Right cardiac atrium (tissue), 5 donors: ENCODE measurements around the gene PCED1A. TPM values are rescaled to one million over a fixed set of nuclear protein-coding genes. Genes with fewer than 3 reads are reported as not detected.
"Not testable (repeated sequence)": the region's sequence is repeated elsewhere in the genome, so short reads cannot be mapped to it uniquely, and the experiment has no call there.

Source experiments
- ATAC-seq, 2 donors: fragments of 200-7000 bp; cut with Tn5 transposase; one replicate each; pipeline versions ENCODE4 v1.8.0 to v1.9.1; 2020; ENCODE audit warnings: moderate library complexity in 2 of 2, mild to moderate bottlenecking in 1 of 2
- DNase-seq, 3 donors: peaks; one replicate each; pipeline ENCODE4 v3.0.0-alpha.2; 2020
- H3K27ac ChIP-seq: one replicate; pipeline ENCODE4 v1.5.1; 2013; ENCODE audit warnings: mild to moderate bottlenecking, low read length, control low read depth, moderate library complexity
- H3K27me3 ChIP-seq: one replicate; pipeline ENCODE4 v1.6.1; 2013; ENCODE audit not compliant: control insufficient read depth, insufficient read depth
- H3K4me1 ChIP-seq: one replicate; pipeline ENCODE4 v1.6.1; 2013; ENCODE audit warnings: low read length; ENCODE audit not compliant: control insufficient read depth, insufficient read depth
- H3K4me3 ChIP-seq: one replicate; pipeline ENCODE4 v1.5.1; 2013; ENCODE audit warnings: low read length, control low read depth
- H3K9me3 ChIP-seq: one replicate; pipeline ENCODE4 v1.6.1; 2013; ENCODE audit warnings: low read length; ENCODE audit not compliant: control insufficient read depth
- WGBS: extraction: QIAGEN DNeasy Blood & Tissue Kit; methylation state at CpG from one replicate; pipeline ENCODE4 v1.1.7; 2013; 5-methylcytosine and 5-hydroxymethylcytosine counted together
- intact Hi-C, 4 donors: fragments of 100-400 bp; cut with DNase I; formaldehyde crosslinking; loops; one replicate each; pipeline versions ENCODE4 v1.11.0 to v1.14.0; 2022 to 2023
- polyA plus RNA-seq: library from polyadenylated mRNA; stranded (reverse); fragments of 200-250 nt; gene quantifications from one replicate; pipeline ENCODE4 v1.2.3, GENCODE V29; 2013
- total RNA-seq, 4 donors: library from RNA; stranded (reverse); fragmentation: NEBNext Ultra II Directional; extraction: Animal tissue kit (Norgen Biotek cat#: 25700); gene quantifications; one replicate each; pipeline ENCODE4 v1.2.1, GENCODE V29; 2021
- donor health status: healthy with polysubstance abuse.
- donor health status: DM: no; HTN: yes; CAD: no.
- donor health status: DM: no; HTN: no; CAD: no.
- donor health status: DM: no; HTN: yes; CAD: no; lungs with severe emphysema.
- donor health status: DM: yes; HTN: yes; CAD: no.

Gene PCED1A
- total and polyA plus RNA-seq, 5 donors, result 13.7 to 17.9 (median 17.1) TPM

DNA sequence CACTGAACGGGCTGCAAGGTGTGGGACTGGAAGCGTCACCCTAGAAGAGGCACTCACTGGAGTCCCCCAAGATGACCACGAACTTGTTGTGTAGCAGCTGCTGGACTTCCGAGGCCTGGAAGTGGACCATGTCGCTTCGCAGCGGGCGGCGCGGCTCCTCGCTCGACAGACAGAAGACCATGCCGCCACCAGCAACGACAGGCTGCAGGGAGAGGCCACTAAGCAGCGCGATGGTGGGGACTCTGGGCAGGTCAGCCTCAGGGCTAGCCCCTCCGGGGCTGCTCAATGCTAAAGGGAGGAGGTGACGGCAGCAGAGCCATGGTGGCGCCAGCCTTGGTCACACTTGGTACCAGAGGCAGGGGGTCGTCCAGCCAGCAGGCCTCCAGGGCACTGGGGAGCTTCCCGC, 720 bp downstream of the PCED1A start:
- no peak for DNase-seq
- intact Hi-C loops, result no loop called here
- no peak overlapping the region for H3K27ac ChIP-seq

GRCh38 chr20:2838847-2839671, 1.4 kb downstream of the PCED1A start:
- Histone ChIP-seq H3K27me3 (no peaks in the 10 kb centered on the region), H3K9me3 (no peaks in the 10 kb centered on the region), H3K4me3 (no peak overlapping the region), H3K4me1 (no peaks in the 10 kb centered on the region), H3K27ac (no peak overlapping the region)
- intact Hi-C loops, result no loop called here
- 94% methylated on average over 15 of the region's 15 CpGs for WGBS
- no peak for DNase-seq
- ATAC-seq, result no peak

More for the DNA sequence above, 720 bp downstream of the PCED1A start:
- 82% methylated on average over 21 of the region's 21 CpGs for WGBS
- Histone ChIP-seq H3K4me1 (no peaks in the 10 kb centered on the region), H3K9me3 (no peaks in the 10 kb centered on the region), H3K4me3 (peak overlapping the region; percentile 89), H3K27me3 (no peaks in the 10 kb centered on the region)
- no peak for ATAC-seq

DNA sequence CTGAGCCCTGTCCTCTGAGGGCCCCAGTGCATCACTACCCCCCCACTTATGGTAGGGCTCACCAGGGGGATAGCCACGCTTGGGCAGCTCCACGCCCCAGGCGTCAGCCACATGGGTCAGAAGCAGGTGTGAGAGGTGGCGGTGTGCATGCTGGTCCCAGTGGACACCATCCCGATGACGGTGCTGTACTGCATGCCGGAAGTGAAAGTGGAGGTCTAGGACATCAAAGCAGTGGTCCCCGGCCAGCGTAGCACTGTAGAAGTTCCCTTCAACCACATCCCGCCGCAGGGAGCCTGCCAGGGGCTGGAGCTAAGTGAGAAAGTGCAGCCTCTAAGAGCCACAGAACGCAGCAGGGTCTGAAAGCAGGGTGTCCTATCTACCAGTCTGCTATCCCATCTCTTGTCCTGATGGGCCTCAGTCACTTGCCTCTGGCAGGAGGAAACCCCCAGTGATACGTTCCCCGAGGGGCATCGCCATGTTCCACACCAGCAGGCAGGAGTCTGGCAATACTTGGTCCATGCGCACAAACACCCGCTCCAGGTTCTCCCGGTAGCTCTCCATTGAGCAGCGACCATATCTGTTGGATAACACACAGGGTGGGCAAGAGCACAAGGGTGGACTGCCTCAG, 2.2 kb downstream of the PCED1A start:
- H3K4me3 ChIP-seq, result no peak overlapping the region
- intact Hi-C loops, result no loop called here
- DNase-seq (no peak), ATAC-seq (no peak)
- H3K9me3 ChIP-seq, result no peaks in the 10 kb centered on the region
- H3K27me3 ChIP-seq, result no peaks in the 10 kb centered on the region
- 96% methylated on average over 19 of the region's 19 CpGs for WGBS
- no peaks in the 10 kb centered on the region for H3K4me1 ChIP-seq
- H3K27ac ChIP-seq, result no peak overlapping the region

DNA sequence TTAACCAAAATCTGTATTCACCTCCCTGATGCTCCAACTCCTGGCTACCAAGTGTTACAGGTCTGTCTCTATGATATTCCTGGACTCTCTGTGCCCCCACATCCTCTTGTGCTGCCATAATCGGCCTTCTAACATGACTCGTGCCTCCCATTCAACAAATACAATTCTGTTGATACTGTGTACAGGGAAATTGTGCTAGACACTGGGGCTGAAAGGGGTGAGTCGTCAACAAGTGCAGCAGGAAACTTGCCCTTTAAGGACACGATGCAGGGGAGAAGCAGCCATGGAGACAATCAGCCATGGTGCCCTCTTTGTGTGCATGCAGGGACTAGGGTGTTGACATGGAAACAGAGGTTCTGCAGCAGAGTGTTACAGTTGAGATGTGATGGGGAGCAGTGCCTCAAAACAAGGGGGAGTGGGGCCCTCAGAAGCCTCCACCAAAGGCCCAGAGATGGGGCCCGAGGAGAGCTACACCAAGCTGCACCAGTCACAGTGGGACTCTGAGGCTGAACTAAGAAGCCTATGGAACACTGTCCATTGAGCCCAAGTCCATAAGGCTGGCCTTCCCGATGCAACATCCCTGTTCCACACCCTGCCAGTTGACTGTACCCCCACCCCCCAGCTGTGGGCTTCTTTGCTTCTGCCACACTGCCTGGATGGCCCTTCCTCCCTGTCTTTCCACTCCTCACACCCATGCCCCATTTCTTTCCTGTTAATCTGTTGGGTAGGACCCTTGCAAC, 3.1 kb downstream of the PCED1A start:
- WGBS, result 89% methylated on average over 6 of the region's 6 CpGs
- Histone ChIP-seq H3K9me3 (no peaks in the 10 kb centered on the region), H3K4me3 (no peak overlapping the region), H3K27ac (no peak overlapping the region), H3K27me3 (no peaks in the 10 kb centered on the region), H3K4me1 (no peaks in the 10 kb centered on the region)
- intact Hi-C loops, result no loop called here
- DNase-seq (no peak), ATAC-seq (no peak)

DNA sequence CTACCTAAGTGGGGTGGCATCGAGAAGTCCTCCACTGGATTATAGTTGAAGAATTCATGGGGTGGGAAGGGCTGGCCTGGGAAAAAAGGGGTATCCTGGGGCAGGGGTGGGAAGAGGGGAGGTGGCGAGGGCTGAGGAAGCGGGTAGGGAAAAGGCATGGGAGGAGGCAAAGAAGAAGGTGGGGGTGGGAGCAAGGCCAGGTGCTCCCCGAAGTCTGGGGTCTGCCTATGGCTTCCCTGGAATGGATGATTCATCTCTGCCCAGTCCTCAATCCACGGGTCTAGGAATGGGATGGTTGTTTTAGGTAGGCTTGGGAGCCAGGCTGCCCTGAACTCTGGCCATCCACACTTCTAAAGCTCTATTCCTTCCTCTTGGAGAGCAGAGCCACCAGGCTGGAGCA, 4.4 kb downstream of the PCED1A start:
- H3K4me1 ChIP-seq, result no peaks in the 10 kb centered on the region
- intact Hi-C loops, result no loop called here

DNA sequence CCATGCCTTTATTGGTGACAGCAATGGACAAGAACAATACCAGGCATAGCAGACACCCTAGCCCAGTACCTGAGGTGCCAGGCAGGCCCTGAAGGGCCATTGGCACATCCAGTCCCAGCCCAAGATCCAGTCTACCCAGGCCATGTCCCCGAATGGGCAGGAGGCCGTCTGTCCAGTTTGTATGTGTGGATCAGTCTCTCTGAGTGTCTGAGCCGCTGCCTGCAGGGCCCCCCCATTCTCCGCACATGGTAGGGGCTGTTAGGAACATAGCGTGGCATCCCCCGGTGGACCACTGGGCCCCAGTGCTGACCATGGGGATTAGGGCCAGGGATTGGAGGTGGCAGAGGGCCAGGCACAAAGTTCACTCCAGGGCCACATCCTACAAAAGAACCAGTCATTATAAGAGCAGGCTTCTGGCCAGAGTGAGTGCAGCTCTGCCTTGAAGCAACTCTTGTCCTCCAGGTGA, 5.1 kb downstream of the PCED1A start:
- Histone ChIP-seq H3K27ac (no peak overlapping the region), H3K4me1 (no peaks in the 10 kb centered on the region), H3K27me3 (no peaks in the 10 kb centered on the region), H3K9me3 (no peaks in the 10 kb centered on the region), H3K4me3 (no peak overlapping the region)
- intact Hi-C loops, result no loop called here
- 91% methylated on average over 6 of the region's 6 CpGs for WGBS
- DNase-seq (no peak), ATAC-seq (no peak)

More for the DNA sequence above, 4.4 kb downstream of the PCED1A start:
- DNase-seq (no peak), ATAC-seq (no peak)
- H3K27ac ChIP-seq, result no peak overlapping the region
- no peaks in the 10 kb centered on the region for H3K27me3 ChIP-seq
- 82% methylated on average over 5 of the region's 5 CpGs for WGBS
- H3K9me3 ChIP-seq, result no peaks in the 10 kb centered on the region
- no peak overlapping the region for H3K4me3 ChIP-seq

GRCh38 chr20:2834401-2835110, 5.9 kb downstream of the PCED1A start:
- Histone ChIP-seq H3K9me3 (no peaks in the 10 kb centered on the region), H3K4me3 (no peak overlapping the region), H3K27ac (no peak overlapping the region), H3K27me3 (no peaks in the 10 kb centered on the region), H3K4me1 (no peaks in the 10 kb centered on the region)
- ATAC-seq (no peak), DNase-seq (no peak)
- WGBS, result 89% methylated on average over 14 of the region's 14 CpGs
- intact Hi-C loops, result no loop called here

DNA sequence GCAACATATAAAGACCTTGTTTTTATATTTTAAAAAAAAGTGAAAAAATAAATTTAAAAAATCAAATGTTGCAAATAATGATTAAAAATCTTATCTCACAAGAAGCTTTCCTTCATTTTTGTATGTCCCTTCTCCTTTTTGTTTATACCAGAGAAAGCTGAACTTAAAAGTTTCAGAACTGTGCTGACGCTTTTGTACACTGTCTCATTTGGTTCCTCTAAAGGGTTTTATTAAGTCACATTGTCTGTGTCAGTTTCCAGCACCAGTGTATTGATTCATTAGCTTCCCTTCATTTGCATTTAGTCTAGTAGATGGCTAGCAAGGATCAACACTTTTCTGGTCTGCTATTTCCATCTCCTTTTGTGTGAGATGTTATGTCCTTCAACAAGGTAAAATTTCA, 6.7 kb downstream of the PCED1A start:
- H3K9me3 ChIP-seq, result no peaks in the 10 kb centered on the region
- ATAC-seq, result no peak
- H3K27me3 ChIP-seq, result no peaks in the 10 kb centered on the region
- intact Hi-C loops, result no loop called here
- 73% methylated on average over 1 of the region's 1 CpG for WGBS
- no peak for DNase-seq
- no peak overlapping the region for H3K4me3 ChIP-seq
- no peak overlapping the region for H3K27ac ChIP-seq
- no peaks in the 10 kb centered on the region for H3K4me1 ChIP-seq

DNA sequence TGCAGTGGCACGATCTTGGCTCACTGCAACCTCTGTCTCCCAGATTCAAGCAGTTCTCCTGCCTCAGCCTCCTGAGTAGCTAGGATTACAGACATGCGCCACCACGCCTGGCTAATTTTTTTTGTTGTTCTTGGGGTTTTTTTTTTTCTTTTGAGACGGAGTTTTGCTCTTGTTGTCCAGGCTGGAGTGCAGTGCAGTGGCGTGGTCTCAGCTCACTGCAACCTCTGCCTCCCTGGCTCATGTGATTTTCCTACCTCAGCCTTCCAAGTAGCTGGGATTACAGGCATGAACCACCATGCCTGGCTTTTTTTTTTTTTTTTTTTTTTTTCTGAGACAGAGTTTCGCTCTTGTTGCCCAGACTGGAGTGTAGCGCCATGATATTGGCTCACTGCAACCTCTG, 9.2 kb downstream of the PCED1A start:
- H3K27me3 ChIP-seq, DNase-seq, H3K27ac ChIP-seq, intact Hi-C loops, H3K4me3 ChIP-seq, H3K4me1 ChIP-seq, H3K9me3 ChIP-seq, ATAC-seq: not testable (repeated sequence)
- 90% methylated on average over 7 of the region's 7 CpGs for WGBS

DNA sequence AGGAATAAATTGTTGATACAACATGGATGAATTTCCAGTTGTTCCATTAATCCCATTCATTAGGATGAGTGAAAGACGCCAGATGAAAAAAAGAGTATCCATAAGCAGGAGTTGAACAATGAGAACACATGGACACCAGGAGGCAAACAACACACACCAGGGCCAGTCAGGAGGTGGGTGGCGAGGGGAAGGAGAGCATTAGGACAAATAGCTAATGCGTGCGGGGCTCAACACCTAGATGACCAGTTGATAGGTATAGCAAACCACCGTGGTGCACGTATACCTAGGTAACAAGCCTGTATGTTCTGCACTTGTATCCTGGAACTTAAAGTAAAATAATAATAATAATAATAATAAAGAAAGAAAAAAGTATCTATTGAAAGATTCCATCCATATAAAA, 11.1 kb downstream of the PCED1A start:
- 74% methylated on average over 6 of the region's 6 CpGs for WGBS
- Histone ChIP-seq H3K4me3 (no peak overlapping the region), H3K27ac (no peak overlapping the region), H3K9me3 (no peaks in the 10 kb centered on the region), H3K27me3 (no peaks in the 10 kb centered on the region), H3K4me1 (no peaks in the 10 kb centered on the region)
- ATAC-seq (no peak), DNase-seq (no peak)
- intact Hi-C loops, result no loop called here
